ENCODE data around the gene MOSPD3.

MOSPD3 gene

DNA sequence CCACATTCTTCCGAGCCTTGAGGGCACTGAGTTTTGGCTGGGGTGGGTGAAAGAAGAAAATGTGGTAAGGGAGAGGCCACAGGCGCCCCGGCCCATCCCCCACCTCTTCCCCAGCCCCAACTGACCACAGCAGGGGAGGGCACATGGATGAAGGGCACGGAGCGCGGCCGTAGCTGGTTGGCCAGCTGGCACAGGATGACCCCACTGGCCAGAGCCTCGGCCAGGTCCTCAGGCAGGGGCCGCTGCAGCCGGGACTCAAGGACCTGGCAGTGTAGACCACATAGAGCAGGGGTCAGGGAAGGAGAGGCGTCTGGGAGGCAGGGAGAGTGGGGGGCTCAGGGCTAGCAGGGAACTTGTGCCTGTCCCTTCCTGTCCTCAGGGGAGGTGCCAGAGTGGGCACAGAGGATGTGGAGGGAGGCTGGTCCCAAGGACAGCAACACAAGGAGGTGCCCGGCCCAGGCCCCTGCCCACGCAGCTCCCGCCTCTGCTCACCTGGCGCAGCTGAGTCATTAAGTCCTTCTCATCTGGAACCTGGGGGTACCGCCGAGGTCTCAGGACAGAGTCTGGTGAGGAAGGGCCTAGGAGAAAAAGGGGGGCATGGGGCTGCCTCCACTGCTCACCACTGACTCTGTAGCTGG, 36.5 kb upstream of the MOSPD3 start:
- no peak for DNase-seq

DNA sequence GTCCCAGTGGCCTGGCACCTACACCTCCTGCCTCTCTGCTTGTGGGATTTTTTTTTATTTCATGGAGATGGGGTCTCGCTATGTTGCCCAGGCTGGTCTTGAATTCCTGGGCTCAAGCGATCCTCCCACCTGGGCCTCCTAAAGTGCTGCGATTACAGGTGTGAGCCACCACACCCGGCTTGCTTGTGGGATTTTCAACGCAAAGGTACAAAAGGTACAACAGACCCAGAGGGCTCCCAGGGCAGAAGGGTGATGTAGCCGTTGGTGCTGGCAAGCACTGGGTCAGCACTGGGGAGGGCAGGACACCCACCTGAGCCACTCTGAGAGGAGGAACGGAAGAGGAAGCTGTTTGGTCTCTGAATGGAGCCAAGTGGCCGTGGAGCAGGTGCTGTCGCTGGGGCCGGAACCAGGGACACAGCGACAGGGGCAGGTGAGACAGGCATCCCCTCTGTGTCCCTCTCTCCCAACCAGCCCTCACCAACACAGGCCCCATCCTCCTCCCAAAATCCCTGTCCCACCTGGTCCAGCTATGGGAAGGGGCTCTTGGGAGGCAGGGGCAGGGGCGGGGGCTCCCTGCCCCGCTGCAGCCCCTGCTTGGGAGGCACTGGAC, 35.9 kb upstream of the MOSPD3 start:
- DNase-seq = no peak

DNA sequence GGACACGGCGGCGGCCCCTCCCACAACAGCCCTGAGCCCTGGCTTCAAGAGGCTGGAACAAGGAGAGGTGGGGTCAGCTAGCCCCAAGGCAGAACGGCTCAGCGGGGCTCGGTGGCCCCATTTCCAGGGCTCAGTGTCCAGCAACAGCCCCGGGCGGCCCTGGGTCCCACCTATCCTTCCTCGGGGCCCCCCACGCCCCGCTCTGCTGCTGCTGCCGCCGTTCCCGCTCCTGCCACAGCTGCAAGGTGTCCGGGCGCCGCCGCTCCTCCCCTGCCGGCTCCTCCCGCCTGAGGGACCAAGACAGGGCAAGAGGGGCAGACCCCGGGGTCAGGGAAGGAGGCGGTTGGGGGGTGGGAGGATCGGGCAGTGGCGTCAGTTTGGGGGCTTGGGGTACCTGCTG, 35.2 kb upstream of the MOSPD3 start:
- DNase-seq = no peak

DNA sequence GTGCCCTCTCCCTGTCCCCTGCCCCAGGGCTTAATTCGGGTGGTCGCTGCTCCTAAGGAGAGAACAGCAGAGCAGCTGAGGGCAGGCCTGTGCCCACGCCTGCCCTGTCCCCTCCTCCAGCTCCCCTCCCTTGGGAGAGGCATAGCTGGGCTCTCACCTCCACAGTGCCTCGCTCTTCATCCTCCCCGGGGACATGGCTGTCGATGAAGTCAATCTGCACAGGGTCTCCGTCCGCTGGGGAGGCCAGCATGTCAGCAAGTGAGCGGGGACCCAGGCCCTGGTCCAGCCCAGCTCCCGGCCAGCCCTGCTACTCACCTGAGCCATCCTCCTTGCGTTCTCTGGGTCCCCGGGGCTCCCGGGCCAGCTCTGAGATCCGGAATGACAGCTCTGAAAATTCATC, 34.8 kb upstream of the MOSPD3 start:
- no peak for DNase-seq

DNA sequence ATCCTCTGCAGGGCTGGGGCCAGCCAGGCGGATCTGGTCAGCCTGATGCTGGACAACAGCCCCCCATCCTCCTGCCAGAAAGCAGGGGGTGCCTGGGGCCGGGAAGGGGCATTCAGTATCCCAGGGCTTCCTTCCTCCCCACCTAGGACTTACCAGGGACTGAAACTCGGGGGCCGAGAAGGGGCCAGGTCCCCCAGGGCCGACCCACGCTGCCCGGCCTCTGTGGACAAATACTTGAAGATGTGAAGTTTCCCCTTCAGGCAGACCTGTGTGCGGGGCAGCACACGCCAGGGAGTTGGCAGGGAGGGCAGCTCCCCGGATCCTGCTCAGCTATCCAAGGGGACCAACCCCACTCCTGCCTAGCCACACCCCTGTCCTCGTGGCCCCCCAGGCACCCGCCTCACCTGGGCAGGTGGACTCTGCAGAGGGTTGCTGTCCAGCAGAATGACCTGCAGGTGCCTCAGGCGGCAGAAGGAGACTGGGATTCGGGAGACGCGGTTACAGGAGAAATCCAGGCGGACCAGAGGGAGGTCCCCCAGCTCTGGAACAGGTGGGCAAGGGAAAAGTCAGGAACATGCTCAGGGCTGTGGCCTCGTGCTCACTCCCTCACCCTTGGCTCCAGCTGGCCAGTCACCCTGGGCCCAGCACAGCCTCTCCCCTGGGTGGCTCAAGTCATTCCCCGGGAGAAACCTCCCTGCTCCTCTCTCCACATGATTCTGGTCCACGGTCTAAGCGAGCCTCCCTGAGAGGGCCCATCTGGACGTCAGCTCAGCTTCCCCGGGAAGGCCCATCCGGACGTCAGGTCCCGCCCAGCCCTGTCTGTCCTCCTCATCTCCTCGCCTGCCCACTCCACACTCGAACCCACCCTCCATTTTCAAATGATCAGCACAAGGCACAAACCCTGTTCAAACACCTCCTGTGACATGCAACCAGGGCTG, 33.8 kb upstream of the MOSPD3 start:
- DNase-seq = no peak

DNA sequence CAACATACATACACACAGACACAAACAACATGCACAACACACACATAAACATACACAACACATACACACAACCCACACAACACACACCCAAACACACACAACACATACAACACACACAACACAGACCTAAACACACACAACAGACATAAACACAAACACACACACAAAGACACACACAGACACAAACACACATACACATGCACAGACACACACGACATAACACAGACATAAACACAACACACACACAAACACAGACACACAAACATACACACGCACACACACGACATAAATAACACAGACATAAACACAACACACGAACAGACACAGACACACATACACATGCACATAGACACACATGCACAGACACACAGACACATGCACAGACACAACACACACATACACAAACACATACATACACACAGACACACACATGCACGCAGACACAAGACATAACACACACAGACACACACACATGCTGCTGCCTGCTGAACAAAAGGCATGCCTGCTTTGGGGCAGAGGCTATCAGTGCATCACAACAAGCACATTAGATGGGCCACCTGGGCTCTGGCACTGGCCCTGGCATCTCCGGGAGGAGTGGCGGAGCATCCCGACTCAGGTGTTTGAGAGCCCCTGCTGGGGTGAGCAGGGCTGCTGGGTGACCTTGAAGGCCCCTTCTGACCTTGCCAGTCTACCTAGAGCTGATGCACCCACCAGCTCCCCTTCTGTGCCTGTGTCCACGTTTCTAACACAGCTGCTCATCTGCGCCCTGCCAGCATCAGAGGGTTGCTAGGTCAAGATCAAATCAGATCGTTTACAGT, 31.7 kb upstream of the MOSPD3 start:
- no peak for DNase-seq

DNA sequence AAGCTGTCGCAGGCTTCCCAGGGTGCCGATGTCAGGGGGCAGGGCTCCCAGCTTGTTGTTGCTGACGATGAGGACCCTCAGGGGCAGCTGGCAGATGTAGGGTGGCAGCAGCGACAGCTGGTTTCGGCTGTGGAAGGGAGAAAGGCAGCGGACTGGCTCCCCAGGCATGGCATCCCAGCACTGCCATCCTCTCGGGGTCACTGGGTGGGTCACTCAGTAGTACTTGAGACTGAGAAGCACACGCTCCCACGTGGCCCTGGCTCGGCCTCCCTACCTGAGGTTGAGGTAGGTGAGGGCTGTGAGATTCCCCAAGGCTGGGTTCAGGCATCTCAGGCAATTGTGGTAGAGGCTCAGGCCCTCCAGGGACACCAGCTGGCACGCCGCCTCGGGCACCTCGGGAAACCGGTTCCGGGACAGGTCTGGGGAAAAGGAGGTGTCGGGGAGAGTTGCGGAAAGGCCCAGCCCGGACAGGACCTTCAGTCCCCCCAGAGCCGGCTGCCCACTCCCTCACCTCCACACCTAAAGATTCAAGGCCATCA, 30.2 kb upstream of the MOSPD3 start:
- no peak for DNase-seq

DNA sequence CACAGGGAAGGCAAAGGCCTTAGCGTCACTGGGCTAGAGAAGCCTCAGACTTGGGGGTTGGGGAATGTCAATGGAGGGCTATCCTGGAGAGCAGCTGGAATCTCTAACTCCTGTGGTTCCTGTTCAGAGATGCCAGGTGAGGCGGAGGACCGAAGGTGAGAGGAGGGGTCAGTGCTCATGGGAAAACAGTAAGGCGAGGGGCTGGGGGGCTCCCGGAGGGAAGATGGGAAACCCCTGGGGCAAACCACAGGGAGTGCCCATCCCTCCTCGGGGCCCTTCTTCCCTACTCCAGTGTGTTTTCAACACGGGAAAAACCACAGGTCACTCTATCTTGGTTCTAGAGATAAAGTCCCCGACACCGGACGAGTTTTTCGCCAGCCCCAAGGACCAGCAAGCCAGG, 29.7 kb upstream of the MOSPD3 start:
- no peak for DNase-seq

DNA sequence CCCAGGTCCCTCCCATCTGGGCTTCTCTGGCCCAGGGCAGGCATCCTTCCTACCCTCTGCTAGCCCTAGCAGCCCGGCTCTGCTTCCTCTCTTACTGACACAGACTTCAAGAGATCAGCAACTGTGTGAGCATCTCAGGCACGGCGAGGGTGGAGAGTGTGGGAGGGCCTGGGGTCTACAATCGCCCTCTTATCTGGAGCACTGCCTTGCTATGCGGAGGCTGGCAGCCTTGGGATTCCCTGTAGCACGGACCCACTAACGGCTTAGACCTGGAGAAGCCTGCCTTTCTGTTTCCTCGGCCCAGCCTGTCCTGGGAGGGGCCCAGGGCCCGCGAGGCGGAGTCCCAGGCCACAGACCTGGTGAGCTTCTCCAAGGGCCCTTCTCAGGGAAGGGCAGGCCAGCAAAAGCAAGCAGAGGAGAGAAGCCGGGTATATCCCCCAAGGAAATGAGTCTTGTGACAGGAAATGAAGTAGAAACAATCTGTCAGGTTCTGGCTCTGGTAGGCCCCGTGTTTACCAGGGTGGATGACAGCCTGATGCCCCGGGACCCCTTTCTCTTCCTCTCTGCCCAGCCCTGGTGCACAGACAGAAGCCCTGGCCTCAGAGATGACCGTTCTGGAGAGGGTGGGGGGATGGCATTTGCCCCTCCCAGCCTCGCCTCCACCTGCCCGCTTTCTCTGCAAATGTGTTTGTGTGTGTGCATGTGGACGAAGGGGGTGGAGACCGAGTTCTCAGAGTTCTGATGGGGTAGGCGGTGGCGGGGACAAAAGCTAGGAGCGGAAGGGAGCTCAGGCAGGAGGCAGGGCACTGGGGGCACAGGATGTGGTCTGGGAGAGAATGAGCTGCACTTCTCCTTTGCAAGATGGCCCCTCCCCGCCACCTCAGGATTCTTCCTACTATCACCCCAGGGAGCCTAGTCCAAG, 28.9 kb upstream of the MOSPD3 start:
- DNase-seq = peak; percentile 85

DNA sequence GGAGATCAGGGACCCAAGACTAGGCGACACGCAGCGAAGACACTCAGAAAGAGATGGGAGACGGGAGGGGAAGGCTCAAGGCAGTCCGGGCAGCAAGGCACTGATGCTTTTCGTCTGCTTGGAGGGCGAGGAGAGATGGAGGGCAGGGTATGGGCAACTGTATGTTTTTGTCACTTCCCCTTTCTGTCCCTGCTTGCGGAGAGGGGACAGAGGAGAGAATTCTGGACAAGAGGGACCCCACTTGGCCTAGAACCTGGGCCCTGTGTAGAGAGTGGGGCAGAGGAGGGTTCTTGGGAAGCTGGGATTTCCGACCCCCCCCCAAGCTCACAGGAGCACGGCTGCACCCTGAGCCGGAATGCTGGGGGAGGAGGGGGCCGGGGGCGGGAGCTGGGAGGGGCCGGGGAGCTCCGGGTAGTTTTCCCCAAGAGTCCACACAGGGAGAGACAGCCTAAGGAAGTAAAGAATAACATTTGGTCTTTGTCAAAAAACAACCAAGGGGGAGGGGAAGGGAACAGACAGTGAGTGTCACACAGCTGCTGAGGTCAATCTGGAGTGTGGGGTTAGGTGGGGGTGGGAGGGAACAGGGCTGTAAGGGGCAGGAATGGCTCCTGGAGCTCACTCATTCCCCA, 28.2 kb upstream of the MOSPD3 start:
- no peak for DNase-seq

DNA sequence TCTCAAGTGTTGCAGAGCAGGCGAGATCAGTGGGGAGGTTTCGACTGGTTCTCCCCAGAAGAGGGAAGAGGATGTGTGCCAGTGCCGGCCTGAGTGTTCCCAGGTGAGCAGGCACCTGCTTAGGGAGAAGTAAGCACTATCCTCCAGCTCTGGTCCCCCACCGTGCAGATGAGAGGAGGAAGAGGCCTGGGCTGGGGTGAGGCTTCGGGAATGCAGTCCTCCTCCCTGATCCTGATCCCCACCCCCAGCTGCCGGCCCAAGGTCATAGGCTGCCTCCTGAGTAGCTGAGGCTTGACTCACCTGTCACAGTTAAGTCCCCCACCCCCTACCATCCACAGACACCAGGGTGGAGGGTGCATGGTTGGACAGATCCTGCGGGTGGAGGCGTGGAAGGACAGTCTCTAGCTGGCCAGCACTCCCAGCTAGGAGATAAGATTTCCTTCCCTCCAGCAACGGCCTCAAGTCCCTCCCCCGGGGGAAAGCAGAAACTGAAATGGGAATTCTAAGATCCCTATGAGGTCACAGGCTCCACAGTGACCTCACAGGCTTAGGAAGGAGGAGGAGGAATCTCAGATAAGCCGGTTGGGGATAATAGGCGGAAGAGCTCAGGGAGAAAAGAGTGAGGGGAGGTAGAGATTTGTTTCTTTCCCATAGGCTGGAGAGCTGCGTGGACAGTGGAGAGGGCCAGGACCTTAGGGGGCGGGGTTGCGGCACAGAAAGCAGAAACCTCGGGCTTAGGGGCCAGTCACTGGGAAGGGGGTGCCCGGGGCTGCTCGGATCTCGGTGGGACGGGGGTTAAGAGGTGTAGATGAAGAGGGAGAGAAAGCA, 27.4 kb upstream of the MOSPD3 start:
- DNase-seq = no peak

DNA sequence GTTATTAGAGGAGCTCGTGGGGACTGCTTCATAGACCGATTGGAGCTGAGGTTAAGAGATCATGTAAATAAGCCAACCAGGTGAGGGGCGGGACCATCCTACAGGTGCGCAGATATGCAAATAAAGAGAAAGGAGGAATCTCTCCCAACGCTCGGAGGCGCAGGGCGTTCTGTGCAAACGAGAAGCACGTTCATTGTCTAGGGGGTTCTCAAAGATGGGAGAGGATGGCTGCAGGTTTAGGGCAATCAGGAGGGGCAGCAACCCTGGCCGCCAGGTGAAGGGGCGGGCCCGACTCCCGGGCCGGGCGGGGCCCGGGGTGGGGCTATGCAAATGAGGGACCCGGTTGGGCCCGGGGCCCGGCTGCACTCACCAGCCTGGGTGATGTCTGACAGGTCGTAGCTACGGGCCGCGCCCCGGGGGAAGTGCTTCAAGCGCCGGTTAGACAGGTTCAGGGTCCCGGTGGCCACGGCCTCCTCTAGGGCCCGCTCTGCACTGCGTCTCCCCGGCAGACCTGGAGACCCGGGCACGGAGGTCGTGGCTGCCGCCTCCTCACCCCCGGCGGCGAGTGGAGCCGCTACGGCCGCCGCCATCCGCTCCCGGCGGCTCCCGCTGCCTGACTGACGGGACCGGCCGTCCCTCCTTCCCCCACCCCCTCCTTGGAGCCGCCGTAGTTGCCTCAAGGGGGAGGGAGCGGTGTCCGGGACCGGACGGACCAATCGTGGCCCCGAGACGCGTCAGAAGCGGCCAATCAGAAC, 26.7 kb upstream of the MOSPD3 start, which contains the start of gene LRCH4:
TSS of gene LRCH4 (minus strand) at position 619 of the 755 bp plus-strand sequence. CDS start at position 590, 29 bp downstream.
- DNase-seq = peak; percentile 49

DNA sequence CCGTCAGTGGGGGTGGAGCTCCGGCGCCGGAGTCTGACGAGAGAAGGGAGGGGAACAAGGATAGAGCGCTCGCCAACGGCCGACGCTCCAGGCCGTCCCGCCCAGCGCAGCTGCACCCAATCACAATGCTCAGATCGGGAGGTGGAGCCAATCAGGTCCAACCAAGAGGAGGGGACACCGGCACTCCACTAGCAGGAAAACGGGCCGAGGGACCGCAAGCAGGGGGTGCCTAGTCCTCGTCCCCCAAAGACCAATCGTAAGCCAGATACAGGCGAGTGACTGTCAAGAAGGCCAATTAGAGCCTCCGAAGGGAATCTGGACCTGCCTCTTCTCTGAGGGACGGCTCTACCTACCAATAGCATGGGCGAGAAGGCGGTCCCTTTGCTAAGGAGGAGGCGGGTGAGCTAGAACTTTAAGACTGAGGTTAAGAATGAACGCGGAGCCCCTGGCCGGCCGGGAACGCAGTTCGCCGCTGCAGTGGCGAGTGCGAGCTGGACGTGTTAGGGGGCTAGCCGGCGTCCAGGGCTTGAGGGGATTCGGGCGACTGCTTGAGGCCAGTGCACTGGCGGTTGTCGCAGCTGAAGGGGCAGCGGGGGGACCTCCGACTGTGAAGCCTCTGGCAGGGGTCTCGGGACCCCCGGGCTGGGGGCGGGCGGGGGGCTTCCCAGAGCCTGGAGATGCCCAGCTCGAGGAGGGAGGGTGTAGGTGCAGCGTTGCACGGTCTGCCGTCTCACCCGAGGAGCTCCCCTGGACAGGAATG, 25.9 kb upstream of the MOSPD3 start, which contains the start of gene FBXO24:
TSS of gene FBXO24 (plus strand) at position 63 of the 760 bp plus-strand sequence. CDS start at position 361, 298 bp downstream.
- peak; percentile 100 for DNase-seq

DNA sequence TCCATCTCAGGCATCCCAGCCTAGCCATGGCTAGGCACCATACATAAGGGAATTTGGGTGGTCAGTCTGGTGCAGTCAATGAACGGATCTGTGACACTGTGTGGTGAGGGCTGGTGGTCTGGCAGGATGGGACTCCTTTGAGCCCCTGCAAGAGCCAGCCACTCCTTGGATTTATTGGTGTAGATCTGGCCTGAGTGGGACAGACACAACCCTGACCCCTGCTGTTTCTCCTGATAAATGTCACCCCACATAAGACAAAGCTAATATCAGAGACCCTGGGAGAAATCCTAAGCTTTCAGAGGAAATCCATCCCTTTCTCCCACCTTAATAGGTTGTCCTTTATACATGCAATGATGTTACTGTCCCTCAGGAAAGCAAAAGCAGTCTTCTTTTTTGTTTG, 23.9 kb upstream of the MOSPD3 start:
- DNase-seq = no peak

DNA sequence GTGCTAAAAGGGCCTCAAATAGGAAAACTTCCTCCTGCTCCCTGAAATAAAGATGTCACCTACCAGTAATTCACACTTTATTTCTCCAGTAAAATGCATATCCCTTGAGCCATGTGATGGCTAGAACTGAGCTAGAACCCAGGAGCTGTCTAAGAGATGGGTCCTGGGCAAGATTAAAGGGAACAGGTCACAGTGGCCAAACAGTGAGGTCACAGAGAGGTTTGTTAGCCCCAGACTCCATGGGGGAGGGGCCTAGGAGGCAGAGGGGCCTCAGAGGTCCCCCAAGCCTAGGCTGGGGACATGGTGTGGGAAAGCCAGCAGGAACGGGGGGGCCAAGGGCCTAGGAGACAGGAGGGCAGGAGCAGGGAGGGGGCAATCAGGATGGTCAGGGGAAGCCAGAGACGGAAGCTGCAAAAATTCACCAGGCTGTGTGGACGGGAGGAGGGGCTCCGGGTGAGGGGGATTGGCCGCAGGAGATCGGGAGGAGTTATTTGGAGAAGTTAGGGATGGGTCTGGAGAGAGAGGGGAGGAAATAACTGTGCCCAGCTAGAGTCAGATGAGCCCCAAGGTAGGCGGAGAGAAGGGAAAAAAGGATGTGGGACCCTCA, 22.9 kb upstream of the MOSPD3 start:
- no peak for DNase-seq

DNA sequence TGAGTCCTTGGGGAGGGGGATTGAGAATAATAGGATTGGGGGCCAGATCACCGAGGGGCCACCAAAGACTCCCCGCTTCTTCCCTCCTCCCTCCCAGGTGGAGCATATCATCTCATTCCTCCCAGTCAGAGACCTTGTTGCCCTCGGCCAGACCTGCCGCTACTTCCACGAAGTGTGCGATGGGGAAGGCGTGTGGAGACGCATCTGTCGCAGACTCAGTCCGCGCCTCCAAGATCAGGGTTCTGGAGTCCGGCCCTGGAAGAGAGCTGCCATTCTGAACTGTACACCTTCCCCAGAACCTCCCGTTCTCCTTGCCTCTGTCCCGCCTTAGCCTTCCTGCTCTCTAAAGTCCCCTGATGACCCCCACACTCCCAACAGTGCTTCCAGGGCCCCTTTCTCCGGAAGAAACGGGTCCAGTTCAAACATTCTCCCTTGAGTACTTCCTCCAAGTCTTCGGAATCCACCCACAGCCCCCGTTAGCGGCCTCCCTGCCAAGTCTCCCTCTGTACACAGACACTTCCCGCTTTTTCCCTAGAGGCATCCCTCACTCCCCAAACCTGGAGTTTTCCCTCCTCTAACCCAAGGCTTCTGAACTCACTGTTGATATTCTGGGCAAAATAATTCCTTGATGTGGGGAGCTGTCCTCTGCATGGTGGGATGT, 22.1 kb upstream of the MOSPD3 start:
- no peak for DNase-seq

DNA sequence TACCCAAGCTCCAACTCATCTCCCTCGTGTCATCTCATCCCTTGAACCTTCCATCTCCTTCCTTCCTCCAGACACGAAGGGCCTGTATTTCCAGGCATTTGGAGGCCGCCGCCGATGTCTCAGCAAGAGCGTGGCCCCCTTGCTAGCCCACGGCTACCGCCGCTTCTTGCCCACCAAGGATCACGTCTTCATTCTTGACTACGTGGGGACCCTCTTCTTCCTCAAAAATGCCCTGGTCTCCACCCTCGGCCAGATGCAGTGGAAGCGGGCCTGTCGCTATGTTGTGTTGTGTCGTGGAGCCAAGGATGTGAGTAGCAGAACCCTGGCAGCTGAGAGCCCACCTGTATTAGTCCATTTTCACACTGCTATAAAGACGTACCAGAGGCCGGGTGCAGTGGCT, 20.7 kb upstream of the MOSPD3 start:
- DNase-seq = no peak

All from activated CD4-positive, alpha-beta T cell treated with anti-CD3 and anti-CD28 coated beads, Interleukin-2, amount 50 U/mL, for 16 hours (primary cell).